HG02840 (cell line): ENCODE data around the gene ELAVL1.

ENCODE experiments used
- ATAC-seq: cut with Tn5 transposase; IDR thresholded peaks from one replicate; pipeline ENCODE4 v1.9.1; 2021; ENCODE audit warnings: mild to moderate bottlenecking, moderate library complexity, moderate number of reproducible peaks; ENCODE audit not compliant: unreplicated experiment, low FRiP score

ELAVL1 gene

DNA sequence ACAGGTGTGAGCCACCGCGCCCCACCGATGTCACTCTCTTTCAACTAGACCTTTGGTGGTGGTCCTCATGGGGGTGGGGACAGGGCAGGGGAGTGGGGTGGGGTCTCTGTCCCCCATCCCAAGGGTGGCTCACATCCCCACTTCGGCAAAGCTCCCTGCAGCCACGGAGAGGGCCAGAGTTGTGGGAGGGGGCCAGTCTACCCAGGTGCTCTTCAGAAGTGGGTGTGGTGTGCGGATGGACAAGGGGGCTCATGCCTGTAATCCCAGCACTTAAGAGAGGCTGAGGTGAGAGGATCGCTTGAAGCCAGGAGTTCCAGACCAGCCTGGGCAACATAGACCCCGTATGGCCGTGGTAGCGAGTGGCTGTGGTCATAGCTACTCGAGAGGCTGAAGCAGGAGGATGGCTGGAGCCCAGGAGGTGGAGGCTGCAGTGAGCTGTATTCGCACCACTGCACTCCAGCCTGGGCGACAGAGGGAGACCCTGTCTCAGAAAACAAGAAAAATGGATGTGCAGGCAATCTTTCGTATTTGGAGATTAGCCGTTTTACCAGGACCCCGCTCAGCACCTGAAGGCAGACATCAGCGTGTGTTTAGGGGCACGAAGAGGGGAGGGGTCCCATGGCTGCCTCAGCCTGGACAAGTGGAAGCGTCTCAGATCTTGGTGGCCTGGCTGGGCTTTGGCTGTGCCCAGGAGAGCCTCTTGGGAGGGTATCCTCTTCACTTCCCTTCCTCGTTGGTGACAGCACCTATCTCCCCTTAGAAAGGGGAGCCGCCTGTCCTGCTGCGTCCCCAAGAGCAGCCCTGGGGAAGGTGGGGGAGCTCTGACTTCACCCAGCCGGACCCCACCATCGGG, 90.0 kb downstream of the ELAVL1 start:
- no peak for ATAC-seq

- no peak for ATAC-seq
Observed at GRCh38 chr19:7914598-7915045, 90.8 kb downstream of the ELAVL1 start, which contains the start of gene TGFBR3L. TGFBR3L (plus strand) TSS chr19:7914830.

DNA sequence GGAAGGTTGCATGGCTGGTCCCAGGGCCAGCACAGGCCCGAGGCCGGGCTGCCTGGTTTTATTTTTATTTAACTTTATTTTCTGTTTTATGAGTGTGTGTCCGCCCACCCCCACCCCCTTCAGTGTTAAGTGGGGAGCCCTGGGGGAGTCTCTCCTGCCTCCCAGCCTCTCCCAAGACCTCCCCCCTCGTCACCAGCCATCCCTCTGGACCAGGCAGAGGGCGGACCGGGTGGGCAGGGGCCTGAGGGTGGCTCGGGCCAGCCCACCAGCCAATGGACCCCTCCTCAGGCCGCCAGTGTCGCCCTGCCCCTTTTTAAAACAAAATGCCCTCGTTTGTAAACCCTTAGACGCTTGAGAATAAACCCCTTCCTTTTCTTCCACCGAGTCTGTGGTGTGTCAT, 91.3 kb downstream of the ELAVL1 start:
- ATAC-seq, result no peak

GRCh38 chr19:7913652-7914051, 91.8 kb downstream of the ELAVL1 start:
- no peak for ATAC-seq

DNA sequence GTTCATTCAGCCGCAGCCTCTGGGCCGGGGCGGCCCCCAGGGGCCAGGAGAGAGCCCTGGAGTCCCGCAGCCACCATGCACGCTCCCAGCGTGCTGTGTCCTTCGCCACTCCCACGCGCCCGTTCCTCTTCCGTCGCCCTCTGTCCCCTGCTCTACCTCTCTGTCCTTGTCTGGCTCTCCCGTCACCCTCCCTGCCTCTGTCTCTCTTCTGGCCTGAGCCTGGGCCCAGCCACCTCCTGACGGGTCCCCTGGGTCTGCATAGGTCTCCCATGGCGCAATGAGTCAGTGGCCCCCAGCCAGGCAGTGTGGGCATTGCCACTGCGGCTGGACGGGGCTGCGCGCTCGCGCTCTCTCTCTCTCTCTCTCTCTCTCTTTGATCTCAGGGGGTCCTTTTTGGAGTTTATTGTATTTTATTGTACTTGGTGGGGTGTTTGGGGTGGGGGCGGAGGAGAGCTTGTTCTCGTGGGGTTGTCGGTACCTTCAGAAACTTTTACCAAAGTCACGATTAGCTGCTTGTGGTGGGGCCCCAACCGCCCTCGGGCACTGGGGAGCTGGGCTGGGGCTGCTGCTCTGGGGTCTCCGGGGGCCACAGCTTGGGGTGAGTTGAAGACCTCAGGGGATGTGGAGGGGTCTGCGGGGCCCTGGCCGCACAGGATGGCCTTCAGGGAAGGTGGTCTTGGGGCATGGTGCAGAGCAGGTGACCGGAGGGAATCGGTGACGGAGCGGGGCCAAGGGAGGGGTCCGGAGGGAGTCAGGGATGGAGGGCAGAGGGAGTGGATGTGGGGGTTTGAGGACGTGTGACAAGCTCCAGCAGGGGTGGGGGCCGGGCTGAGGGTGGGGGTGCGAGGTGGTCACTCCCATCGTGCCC, 92.5 kb downstream of the ELAVL1 start:
- ATAC-seq, result no peak

DNA sequence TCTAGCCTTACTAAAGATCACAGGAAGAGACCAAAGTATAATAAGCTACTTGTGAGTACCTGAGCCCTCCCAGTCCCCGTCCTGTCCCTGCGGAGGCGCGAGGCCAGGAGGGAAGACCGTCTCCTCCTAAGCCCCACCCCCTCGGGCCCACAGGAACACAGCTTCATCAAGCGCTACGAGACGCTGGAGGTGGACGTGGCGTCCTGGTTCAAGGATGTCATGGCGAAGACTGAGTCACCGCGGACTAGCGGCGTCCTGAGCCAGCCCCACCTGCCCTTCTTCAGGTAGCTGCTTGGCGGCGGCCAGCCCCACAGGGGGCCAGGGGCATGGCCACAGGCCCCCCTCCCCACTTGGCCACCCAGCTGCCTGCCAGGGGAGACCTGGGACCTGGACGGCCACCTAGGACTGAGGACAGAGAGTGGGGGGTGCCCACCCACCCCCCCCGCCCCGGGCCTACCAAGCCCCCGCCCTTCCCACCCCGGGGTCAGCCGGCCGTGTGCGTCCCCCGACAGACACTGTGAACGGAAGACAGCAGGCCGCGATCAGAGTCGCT, 93.2 kb downstream of the ELAVL1 start:
- no peak for ATAC-seq

- ATAC-seq, result no peak
Observed at GRCh38 chr19:7911508-7912143, 93.8 kb downstream of the ELAVL1 start.

GRCh38 chr19:7910321-7911161, 94.9 kb downstream of the ELAVL1 start:
- no peak for ATAC-seq

DNA sequence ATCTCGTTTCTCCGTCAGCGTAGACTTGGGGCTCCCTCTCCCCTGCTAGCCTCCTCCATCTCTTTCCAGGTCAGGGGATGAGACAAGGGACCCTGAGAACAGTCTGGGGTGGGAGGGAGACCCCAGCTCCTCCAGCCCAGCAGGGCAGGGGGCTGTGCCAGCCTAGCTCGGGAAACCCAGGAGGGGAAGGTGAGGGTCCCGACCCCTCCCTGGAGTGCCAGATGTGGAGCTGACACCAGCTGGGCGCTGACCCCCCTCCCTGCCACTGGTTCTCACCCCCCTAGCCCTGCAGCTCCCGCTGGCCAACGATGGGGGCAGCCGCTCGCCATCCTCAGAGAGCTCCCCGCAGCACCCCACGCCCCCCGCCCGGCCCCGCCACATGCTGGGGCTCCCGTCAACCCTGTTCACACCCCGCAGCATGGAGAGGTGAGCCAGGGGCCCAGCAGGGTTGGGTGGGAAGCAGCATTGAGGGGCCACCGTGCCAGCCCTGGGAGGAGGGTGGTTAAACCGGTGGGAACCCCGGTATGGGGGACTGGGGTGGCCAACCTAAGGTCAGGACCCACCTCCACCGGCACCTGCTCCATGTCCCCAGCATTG, 95.9 kb downstream of the ELAVL1 start:
- no peak for ATAC-seq

DNA sequence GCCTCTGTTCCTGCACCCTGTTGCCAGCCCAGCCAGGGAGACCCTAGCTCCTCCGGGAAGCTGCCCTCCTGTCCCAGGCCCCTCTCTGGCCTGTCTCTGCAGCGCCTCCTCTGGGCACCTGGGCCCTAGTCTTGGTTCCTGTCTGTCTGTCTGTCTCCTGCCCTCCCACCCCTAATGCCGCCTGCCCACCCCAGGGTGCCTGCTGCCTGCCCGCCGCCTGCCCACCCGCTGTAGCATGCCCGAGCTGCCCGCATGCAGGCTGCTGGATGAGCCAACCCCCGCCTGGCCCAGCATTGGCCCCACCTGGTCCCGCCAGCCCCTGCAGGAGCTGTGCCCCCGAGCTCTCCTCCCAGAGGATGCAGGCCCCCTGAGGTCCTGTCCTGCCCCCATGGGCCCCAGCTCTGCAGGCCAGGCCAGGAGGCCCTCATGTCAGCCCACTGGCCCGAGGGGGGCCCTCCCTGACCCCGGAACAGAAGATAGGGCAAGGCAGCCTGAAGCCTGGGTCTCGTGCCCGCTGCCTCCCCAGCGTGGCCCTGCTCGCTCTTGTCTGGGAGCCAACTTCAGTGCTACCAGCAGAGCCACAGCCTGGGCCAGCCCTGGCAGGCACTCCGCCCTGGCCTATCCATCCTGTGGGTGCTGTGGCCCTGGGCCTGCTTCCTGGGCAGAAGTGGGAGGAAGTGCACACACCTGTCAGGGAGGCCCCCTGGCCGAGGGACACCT, 96.5 kb downstream of the ELAVL1 start:
- ATAC-seq, result no peak
